Activated CD4-positive, alpha-beta T cell treated with anti-CD3 and anti-CD28 coated beads, Interleukin-2, amount 50 U/mL, for 4 hours (primary cell): ENCODE measurements around the gene GRK6.
A peak's percentile ranks its signal among the peaks of the same experiment; 100 is the strongest.

Source experiments
- DNase-seq, 2 experiments: peaks; one replicate each; pipeline ENCODE4 v3.0.0-alpha.2; 2020

Gene GRK6

GRCh38 chr5:177440990-177441780 is 14.7 kb downstream of the GRK6 start:
- DNase-seq = no peak

DNA sequence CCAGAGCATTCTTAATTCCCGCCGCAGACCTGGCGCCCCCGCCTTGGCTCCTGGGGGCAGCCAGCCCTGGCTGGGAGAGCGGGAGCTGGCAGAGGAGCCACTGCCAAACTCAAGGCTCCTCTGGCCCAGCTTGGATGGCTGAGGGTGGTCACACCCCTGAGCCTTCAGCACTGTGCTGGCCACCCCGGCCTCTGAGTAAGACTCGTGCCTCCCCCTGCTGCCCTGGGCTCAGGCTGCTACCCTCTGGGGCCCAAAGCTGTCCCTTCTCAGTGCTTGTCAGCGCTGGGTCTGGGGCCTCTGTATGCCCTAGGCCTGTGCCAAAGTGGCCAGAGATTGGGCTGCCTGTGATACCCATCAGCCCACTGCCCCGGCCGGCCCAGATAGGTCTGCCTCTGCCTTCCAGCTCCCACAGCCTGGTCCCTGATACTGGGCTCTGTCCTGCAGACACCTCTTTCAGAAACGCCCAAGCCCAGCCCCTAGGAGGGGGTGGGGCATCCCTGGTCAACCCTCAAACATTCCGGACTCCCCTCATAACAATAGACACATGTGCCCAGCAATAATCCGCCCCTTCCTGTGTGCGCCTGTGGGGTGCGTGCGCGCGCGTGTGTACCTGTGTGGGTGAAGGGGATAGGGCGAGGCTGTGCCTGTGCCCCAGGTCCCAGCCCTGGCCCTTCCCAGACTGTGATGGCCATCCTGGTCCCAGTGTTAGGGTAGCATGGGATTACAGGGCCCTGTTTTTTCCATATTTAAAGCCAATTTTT is 15.8 kb downstream of the GRK6 start:
- DNase-seq = no peak

GRCh38 chr5:177443144-177443983 is 16.9 kb downstream of the GRK6 start:
- DNase-seq = no peak

GRCh38 chr5:177444106-177445051 is 17.9 kb downstream of the GRK6 start:
- DNase-seq = no peak

DNA sequence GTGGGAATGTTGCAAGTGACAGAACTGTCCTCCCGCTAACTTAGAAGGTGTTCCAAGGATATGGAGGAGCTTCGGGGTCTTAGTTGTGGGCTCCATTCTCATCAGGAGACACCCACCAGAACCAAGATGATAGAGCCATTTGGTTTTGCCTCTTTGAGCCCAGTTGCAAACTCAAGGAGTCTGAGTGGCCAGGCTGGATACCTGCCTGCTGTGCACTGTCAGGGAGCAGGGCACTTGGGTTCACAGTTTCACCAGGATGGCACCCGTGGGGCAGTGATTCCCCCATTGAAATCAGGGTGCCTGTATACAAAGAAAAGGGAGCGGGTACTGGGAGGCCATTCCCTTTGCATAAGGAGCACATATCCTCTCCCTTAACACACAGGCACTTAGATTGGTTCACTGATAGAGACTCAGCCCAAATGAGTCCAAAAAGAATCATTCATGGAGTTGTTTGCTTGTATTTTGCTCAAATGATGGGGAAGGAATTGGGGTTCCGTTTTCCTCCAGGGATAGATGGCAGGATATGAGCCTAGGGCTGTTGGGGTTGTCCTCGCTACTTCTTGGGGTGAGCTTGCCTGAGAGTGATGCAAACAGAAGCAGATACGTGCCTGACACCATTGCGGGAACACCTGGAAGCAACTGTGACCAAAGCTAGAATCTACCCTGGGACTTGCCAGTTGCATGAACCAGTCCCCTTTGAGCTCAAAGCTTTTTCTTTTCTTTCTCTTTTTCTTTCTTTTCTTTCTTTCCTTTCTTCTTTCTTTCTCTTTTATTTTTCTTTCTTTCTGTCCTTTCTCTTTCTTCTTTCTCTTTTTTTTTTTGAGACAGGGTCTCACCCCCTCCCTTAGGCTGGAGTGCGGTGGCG is 18.8 kb downstream of the GRK6 start:
- no peak for DNase-seq

DNA sequence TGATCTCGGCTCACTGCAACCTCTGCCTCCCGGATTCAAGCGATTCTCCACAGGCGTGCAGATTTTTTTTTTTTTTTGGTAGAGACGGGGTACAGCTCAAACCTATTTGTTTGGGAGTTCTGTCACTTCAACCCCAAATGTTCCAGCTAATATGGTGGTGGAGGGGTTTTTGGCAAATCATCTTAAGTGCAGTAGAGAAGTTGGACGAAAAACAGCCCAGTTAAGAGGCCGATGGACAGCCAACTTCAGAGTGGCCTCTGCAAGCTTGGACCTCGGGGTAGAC is 19.4 kb downstream of the GRK6 start:
- DNase-seq = no peak

DNA sequence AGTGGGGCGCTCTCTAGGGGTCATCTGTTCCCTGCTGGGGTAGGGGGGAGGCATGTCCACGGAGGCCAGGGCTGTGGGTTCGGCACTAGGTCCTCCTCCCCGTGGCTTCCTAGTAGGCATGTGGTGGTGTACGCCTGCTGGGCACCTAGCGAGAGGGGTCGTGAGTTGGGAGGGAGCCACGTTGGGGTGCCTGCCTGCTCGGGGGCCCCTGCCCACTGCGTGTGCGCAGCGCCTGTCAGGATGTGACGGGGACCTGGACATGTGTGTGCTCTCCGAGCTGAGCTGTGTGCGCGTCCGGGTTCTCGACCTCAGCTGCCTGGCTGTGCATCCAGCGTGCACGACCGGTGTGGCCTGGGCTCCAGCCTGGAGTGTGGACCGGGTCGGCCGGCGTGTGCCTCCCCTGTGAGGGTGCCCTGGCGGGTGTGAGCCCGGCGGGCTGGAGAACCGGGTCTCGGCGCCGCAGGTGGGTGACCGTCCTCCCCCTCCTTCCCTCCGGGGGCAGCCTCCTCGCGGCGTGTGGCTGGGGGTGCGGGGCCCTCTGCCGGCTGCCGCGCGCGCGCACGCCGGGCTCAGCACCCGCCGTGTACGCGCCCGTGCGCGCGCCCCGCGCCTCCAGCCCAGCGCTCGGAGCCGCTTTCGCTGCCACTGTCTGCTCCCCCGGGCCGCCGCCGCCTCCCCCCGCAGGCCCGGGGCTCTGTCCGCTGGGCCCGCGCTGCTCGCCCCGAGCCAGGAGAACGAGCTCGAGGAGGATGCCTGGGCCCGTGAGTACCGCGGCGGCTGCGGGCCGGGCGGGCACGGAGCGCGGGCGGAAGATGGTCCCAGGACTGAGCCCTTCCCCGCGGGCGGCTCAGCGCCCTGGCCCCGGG is 20.0 kb downstream of the GRK6 start, which contains the start of gene PRR7:
TSS of gene PRR7 (plus strand) at position 615 of the 866 bp plus-strand sequence. CDS start 8,254 bp downstream, outside the sequence.
- peak; percentile 58 to 64 for DNase-seq

DNA sequence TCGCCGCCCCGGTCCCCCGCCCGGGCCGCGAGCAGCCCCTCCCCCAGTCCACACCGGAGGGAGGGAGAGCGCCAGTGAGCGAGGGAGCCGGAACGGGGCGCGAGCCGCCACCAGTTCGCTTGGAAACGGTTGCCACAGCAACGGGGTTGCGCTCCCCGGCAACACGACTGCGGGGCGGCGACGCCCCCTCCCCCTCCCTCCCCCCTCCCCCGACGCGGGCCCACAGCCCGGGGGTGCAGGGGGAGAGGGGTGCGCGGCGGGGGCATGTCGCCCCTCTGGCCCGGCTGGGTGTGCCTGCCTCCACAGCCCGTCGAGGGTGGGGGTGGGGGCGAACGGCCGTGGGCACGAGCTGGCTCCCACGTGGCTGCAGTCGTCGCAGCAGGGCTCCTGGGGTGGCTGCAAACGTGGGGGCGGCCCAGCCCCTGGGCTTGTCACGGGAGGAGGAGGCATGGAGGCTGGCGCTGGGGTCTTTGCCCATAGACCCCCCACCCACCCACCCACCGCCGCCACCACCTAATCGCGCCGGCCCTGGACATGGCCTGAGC is 20.7 kb downstream of the GRK6 start:
- peak; percentile 50 to 55 for DNase-seq

GRCh38 chr5:177447611-177448243 is 21.3 kb downstream of the GRK6 start:
- DNase-seq = no peak

DNA sequence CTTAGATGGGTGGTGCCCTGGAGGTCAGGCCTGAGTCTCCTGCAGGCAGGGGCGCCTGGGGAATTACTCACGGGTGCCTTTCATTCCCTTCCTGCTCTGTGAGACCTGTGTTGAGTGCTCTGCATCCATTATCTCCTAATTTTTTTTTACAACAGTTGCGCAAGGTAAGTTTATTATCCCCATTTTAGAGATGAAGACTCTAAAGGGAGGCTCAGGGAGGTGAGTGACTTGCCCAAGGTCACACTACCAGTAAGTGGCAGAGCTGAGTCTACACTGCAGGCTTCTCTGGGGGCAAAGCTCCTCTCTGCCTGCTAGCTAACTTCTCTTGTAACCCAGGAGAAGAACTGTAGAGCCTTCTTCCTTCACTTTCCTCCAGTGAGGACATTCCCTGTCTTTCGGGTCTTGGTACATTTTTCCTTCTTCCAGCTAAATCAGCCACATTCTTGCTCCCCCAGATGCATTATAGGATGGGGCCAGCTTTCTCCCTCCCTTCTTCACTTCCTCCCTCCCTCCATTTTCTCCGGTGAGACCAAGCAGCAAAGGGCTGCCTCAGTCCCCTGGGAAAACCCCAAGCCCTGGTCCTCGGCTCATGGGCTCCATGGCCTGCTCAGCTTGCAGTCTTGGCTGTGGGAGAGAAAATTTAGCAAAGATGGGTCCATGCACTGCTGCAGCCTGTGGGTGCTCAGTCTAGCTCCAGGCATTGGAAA is 21.9 kb downstream of the GRK6 start:
- no peak for DNase-seq

- DNase-seq = no peak
Measured at GRCh38 chr5:177449140-177450061, 22.9 kb downstream of the GRK6 start.

DNA sequence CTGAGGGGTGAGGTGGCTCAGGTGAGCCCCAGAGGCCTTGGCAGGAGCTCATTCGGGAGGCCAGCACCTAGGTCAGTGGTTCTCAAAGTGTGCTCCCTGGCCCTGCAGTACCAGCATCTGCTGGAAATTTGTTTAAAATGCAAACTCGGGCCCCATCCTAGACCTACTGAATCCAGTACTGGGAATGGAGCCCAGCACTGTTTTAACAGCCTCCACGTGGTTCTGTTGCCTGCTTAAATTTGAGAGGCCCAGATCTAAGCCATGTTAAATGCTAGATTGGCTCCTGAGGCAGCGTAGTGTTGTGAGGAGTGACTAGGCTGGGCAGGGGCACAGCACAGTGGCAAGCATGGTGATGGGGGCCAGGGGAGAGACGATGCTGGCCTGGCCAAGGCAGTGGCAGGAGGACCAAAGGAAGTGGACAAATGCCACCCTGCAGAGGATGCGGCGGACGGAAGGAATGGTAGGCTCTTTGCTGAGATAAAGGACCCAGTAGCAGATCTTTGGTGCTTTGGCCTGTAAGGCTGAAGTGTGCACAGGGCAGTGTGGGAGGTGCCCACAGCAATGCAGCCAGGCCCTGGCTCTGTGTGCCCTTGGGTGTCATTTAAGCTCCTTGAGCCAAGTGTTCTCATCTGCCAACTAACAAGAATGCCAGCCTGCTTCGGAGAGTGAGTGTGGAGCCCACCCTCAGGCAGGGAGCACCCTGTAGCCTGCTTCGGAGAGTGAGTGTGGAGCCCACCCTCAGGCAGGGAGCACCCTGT is 24.4 kb downstream of the GRK6 start:
- DNase-seq = no peak

GRCh38 chr5:177452688-177453638 is 26.5 kb downstream of the GRK6 start:
- no peak for DNase-seq

DNA sequence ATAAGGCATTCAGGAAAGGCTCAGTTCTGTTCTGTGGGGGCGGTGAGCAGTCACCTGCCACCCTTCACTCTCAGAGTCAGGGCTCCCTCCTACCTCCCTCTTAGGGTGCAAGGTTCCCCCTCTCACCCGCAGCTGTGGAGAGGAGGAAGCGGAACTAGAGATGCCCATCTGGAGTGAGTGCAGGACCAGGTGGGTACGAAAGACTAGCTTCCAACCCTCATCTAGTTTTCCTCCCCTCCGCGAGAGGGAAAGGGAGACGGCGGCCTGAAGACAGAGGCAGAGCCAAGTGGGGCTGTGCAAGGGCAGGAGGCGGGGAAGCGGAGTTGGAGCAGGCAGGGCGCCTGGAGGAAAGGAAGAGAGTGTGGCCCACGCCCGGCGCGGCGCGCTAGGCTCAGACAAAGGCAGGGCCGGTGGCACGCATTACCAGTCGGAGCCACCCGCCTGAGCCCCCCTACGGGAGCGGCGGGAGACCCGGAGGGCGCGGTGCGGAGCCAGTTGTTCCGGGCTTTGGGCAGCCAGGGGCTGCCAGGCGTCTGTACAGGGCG is 27.4 kb downstream of the GRK6 start:
- no peak for DNase-seq

DNA sequence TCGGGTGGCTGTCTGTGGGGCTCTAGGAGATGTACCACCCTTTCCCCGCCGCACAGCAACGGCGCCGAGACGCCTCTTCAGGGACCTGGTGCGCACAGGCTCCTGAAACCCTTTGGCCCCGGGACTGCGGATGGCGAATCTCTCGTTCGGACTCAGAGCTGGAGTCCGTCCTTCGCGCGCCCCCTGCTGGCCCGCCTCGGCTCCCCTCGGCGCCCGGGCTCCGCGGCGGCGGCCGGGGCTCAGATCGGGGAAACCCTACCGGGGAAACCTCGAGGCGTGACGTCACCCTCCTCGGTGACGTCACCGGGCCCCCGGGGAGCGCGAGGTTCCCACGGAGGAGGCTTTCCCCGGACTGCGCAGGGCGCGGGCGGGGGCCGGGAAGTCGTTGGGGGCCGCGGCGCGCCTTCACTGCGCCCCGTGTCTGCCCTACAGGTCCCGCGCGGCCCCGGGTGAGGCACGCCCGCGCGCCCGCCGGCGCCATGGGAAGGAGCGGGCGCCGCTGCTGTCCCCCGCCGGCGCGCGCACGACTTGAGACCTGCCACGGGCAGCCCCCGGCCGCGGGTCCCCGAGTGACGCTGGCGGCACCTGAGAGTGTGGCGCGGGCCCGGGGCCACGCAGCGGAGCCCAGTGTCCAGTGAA is 28.0 kb downstream of the GRK6 start:
- DNase-seq = peak; percentile 89 to 91
